SK-N-MC (cell line): Measurements from ENCODE around the gene ACER3.

Experiments used
- EZH2 ChIP-seq: fragments of 200-600 bp; sonication (generic); IDR thresholded peaks from one replicate; pipeline ENCODE4 v1.6.1; 2017; ENCODE audit warnings: antibody characterized with exemption
- POLR2AphosphoS5 ChIP-seq: IDR thresholded peaks from 2 replicates; pipeline ENCODE4 v1.6.1; 2012; ENCODE audit warnings: mild to moderate bottlenecking, low read depth, low read length, borderline replicate concordance

DNA sequence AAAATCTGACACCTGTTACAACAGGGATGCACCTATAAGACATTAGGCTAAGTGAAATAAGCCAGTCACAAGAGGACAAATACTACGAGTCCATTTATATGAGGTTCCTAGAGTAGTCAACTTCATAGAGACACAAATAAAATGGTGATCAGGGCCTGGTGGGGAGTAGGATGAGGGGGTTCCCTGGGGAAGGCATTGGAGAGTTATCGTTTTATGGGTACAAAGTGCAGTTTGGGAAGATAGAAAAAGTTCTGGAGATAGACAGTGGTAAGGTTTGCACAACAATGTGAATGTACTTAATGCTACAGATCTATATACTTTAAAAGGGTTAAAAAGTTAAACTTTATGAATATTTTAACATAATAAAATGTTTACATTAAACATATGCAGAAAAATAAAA, 142.1 kb downstream of the ACER3 start:
- TF ChIP-seq POLR2AphosphoS5 (no peak), EZH2 (no peak)
